Measurements from ENCODE around the gene MGAT5B.
"Not testable (repeated sequence)": the region's sequence is repeated elsewhere in the genome, so short reads cannot be mapped to it uniquely, and the experiment has no call there.

The MGAT5B gene

GRCh38 chr17:76868176-76868668 is at the start of gene MGAT5B:
MGAT5B (plus strand) TSS chr17:76868404; CDS start chr17:76869030, 626 bp downstream.
- DNase-seq, result peak; percentile 25 to 91 (median 79)
- intact Hi-C loops (cut with DNase I), result loop anchor here (5.0 kb wide), 1 partner anchor 189 kb away; no protein-coding TSS in a partner anchor

- intact Hi-C loops (cut with DNase I), result no loop called here
- no peak for DNase-seq
These were observed 48.2 kb upstream of the MGAT5B start for GRCh38 chr17:76820039-76820438.

- no peak for DNase-seq
- intact Hi-C loops (cut with DNase I), result no loop called here
These were observed 47.6 kb upstream of the MGAT5B start for GRCh38 chr17:76820561-76820960.

DNA sequence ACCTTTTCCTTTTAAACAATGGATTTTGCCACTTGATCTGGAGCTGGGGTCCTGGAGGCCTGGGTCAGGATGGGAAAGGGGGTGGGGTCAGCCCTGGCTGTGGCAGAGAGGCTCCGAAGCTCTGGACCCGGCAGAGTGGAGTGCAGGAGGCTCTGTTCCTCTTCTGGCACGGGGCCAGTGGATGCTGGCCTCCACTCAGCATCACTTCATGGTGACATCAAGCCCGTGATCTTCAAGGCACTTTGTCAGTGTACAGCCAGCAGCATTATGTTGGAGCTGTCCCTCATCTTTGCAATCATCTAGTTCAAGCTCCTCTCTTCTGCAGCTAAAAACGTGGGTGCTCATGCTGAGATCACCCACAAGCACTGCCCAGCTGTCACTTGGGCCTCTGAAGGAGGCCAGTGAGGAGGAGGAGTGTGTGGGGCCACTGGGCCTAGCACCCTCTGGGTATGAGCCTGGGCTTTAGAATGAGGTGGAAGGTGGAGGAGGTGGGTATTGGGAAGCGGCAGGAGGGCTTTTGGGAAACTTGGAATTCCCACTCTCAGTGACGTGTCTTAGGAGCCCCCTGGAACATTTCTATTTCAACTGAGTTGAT is 45.9 kb upstream of the MGAT5B start:
- intact Hi-C loops (cut with DNase I), result no loop called here
- no peak for DNase-seq

- no peak for DNase-seq
- intact Hi-C loops (cut with DNase I), result no loop called here
These were observed 44.1 kb upstream of the MGAT5B start for GRCh38 chr17:76824093-76824492.

DNA sequence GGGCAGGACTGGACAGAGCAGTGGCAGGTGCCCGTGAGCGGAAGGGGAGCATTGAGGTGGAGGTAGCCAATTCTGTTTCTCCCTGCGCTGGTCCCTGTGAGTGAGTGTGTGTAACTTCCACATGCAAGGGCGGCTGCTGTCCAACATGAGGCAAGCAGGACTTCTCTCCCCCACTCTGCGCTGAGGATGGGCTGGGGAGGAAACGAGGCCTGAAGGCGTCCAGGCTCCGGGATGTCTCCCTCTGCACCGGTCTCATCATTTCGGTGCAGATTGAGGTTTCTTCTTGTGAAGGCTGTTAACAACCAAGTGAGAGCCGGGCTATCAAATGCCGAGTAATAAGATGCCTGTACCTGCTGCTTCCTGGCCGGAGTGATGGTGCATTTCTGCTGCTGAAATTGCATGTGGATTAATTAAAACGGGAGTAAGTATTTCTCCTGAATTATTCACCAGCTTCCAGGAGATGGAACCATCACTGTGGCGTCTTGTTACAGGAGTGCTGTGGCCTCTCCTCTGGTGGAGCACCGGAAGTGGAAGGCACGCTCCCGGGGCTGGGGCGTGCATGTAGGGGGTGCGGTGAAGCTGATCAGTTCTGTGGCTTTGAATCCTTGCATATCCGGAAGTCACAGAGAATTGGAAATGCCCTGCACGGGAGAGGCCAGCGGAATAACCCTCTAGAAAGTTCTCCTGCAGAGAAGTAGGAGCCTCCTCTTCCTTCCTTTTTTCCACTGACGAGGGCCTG is 41.7 kb upstream of the MGAT5B start:
- intact Hi-C loops (cut with DNase I), result no loop called here
- no peak for DNase-seq

GRCh38 chr17:76827736-76828135 is 40.5 kb upstream of the MGAT5B start:
- intact Hi-C loops (cut with DNase I), result no loop called here
- no peak for DNase-seq

DNA sequence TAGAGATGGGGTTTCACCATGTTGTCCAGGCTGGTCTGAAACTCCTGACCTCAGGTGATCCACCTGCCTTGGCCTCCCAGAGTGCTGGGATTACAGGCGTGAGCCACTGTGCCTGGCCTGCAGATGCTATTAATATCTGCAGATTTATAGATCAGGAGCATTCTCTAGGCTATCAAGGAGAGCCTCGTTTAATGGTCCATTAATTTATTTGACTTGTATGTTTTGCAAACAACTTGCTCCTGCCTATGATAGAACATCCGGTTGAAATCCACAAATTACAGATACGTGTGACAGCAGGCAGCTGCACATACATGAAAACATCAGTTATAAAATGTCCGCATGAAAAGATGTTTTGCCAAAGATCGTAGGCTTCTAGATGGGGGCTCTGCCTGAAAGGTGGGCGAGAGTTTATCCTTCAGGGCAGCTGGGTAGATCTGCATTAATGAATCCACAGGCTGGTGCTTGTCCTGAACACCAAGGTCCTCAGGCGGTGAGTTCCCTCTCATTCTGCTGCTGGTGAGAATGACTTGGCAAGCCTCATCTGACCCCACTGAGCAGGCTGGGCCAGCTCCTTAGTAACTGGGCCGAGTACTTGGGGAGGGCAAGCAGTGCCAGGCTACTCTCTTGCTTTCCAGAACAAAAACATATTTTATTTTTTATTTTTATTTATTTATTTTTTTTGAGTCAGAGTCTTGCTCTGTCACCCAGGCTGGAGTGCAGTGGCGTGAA is 37.1 kb upstream of the MGAT5B start:
- peak in 4 of 42 donors; percentile 24 to 46 (median 32) for DNase-seq
- intact Hi-C loops (cut with DNase I), result no loop called here

DNA sequence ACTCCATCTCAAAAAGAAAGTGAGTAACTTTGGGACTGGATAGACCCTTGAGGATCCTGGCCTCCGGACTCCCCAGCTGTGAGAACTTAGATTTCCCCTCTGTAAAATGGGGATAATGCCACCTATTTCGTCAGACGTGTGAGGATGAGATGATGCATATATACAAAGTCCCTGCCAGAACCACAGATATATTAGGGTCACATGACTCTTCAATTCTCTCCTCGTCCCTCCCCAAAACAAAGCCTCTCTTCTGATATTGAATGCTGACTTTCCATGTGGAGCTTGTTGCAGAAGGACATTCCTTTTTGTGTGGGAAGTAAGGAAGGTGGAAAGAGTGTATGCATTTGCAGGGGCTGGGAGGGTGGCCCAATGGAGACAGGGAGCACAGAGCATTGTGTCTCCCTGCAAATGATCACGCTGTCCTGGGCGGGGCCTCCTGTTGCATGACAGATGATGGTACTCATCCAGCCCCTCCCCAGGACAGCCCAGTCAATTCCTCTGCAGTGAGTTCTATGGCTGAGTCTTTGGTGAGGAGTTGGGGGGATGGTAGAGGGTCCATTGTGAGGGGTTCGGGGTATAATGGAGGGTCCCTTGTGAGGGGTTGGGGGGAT is 35.1 kb upstream of the MGAT5B start:
- DNase-seq, result no peak
- intact Hi-C loops (cut with DNase I), result no loop called here

GRCh38 chr17:76833747-76834146 is 34.5 kb upstream of the MGAT5B start:
- DNase-seq, result no peak
- intact Hi-C loops (cut with DNase I), result no loop called here

- DNase-seq, result peak in 10 of 42 donors; percentile 19 to 59 (median 36)
- intact Hi-C loops (cut with DNase I), result no loop called here
These were observed 33.3 kb upstream of the MGAT5B start for GRCh38 chr17:76834870-76835269.

DNA sequence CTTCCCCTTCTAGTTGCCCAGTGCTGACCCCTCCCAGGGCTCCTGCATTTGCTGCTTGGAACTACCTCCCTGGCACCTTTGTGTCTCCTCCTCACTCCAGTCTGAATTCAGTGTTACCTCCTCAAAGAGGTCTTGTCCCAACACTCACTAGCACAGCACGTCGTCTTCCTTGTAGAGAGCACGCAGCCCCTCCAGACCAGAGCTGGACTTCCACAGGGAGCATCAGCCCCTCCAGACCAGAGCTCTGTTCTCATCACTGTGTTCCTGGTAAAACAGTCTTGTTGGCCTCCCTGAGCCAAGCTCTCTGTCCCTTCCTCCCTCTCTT is 27.8 kb upstream of the MGAT5B start:
- intact Hi-C loops (cut with DNase I), result no loop called here

DNA sequence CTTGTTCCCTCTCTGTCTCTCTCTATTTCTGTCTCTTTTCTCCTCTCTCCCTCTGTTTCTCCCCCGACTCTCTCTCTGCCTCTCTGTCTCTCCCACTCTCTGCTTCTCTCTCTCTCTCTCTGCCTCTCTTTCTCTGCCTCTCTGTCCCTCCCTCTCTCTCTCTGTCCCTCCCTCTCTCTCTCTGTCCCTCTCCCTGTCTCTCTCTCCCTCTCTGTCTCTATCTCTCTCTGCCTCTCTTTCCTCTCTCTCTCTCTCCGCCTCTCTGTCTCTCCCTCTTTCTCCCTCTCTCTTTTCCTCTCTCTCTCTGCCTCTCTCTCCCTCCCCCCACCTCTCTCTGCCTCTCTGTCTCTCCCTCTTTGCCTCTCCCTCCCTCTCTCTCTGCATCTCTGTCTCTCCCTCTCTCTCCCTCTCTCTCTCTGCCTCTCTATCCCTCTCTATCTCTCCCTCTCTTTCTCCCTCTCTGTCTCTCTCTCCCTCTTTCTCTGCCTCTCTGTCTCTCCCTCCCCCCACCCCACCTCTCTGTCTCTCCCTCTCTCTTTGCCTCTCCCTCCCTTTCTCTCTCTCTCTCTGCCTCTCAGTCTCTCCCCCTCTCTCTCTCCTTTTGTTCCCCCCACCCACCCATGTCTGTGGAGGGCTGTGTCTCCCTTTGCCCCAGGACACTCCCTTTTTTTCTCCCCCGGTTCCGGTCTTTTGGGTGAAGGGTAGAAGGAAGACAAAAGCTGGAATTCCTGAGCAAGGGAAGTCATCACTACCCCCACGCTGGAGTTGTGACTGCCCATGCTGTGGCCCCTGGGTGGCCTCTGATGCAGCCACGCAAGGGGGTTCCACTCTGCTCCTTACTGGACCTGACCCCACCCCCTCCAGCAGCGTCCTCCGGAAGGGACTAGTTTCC is 27.1 kb upstream of the MGAT5B start:
- intact Hi-C loops (cut with DNase I), result no loop called here
- DNase-seq, result no peak

More for the DNA sequence above, 27.8 kb upstream of the MGAT5B start:
- peak in 1 of 42 donors; percentile 27 for DNase-seq

GRCh38 chr17:76841776-76842405 is 26.3 kb upstream of the MGAT5B start:
- peak in 10 of 42 donors; percentile 9 to 49 (median 26) for DNase-seq
- intact Hi-C loops (cut with DNase I), result no loop called here

GRCh38 chr17:76843068-76843467 is 25.1 kb upstream of the MGAT5B start:
- intact Hi-C loops (cut with DNase I); DNase-seq: not testable (repeated sequence)

DNA sequence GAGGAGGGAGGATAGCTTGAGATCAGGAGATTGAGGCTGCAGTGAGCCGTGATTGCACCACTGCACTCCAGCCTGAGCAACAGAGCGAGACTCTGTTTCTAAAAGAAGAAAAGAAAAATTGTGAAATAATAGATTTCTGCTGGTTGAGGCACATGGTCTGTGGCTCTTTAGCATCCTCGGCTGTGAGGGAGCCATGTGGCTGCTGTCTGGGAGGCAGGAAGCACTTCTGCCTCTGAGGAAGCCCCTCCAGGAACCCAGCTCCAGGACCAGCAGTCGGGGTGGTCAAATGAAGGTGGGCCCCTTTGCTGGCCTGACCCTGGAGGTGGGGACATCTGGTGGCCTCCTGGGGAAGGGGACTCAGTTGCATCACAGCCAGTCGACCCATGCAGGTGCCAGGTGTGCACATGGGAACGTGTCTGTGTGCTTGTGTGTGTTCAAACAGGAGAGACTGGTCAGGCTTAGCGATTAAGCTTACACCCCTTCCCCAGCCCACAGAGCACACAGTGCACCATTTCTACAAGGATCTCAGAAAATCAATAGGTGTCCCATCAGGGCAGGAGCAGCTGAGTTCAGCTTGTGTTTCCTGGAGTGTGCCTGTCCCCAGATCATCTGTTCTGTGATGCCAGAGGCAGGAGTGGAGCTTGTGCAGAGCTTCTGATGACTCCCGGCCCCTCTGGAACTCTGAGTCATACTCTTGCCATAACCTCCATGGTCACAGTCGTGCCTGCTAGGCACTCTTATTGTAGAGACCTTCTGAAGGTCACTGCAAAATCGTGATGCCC is 24.3 kb upstream of the MGAT5B start:
- intact Hi-C loops (cut with DNase I), result no loop called here
- DNase-seq, result peak in 15 of 42 donors; percentile 18 to 67 (median 39)

GRCh38 chr17:76844485-76844829 is 23.7 kb upstream of the MGAT5B start:
- intact Hi-C loops (cut with DNase I), result no loop called here
- DNase-seq, result no peak
